ENCODE data around the gene WNT9A. TPM values are rescaled to one million over a fixed set of nuclear protein-coding genes. Genes with fewer than 3 reads are reported as not detected.
A peak's percentile ranks its signal among the peaks of the same experiment; 100 is the strongest.
"Not testable (repeated sequence)": the region's sequence is repeated elsewhere in the genome, so short reads cannot be mapped to it uniquely, and the experiment has no call there.

WNT9A gene
- total RNA-seq, 3 donors from 2014 or later (not counting 1 experiment from before 2014, with no cell fraction given): not detected

GRCh38 chr1:227970076-227970995, 22.6 kb upstream of the WNT9A start:
- H3K9me3 ChIP-seq (ENCODE audit: control insufficient read depth, insufficient read depth, low read length); H3K27me3 ChIP-seq (ENCODE audit: control insufficient read depth, insufficient read depth, low read length); H3K27ac Mint-ChIP-seq; H3K36me3 ChIP-seq (ENCODE audit: control insufficient read depth, insufficient read depth, low read length); H3K4me3 Mint-ChIP-seq; ATAC-seq; H3K27ac ChIP-seq (ENCODE audit: low read length); H3K9me3 Mint-ChIP-seq; H3K4me3 ChIP-seq (ENCODE audit: low read length); H3K36me3 Mint-ChIP-seq; intact Hi-C loops (cut with micrococcal nuclease); H3K4me1 ChIP-seq (ENCODE audit: control insufficient read depth, insufficient read depth, low read length); H3K27me3 Mint-ChIP-seq (ENCODE audit: low read depth in 2 of 2); DNase-seq; H3K4me1 Mint-ChIP-seq: not testable (repeated sequence)
- WGBS (ENCODE audit: insufficient coverage): 93% methylated on average over 36 of the region's 36 CpGs

GRCh38 chr1:227967815-227968214, 20.1 kb upstream of the WNT9A start:
- H3K27me3 Mint-ChIP-seq (ENCODE audit: low read depth in 2 of 2); H3K9me3 ChIP-seq (ENCODE audit: control insufficient read depth, insufficient read depth, low read length); H3K36me3 Mint-ChIP-seq; H3K27ac ChIP-seq (ENCODE audit: low read length); H3K4me3 ChIP-seq (ENCODE audit: low read length); ATAC-seq; H3K4me3 Mint-ChIP-seq; H3K36me3 ChIP-seq (ENCODE audit: control insufficient read depth, insufficient read depth, low read length); intact Hi-C loops (cut with micrococcal nuclease); DNase-seq; H3K9me3 Mint-ChIP-seq; H3K4me1 ChIP-seq (ENCODE audit: control insufficient read depth, insufficient read depth, low read length); H3K27me3 ChIP-seq (ENCODE audit: control insufficient read depth, insufficient read depth, low read length); H3K4me1 Mint-ChIP-seq; H3K27ac Mint-ChIP-seq: not testable (repeated sequence)
- 93% methylated on average over 5 of the region's 5 CpGs for WGBS (ENCODE audit: insufficient coverage)

- 64% methylated on average over 2 of the region's 2 CpGs for WGBS (ENCODE audit: insufficient coverage)
- H3K9me3 ChIP-seq (ENCODE audit: control insufficient read depth, insufficient read depth, low read length); H3K4me3 Mint-ChIP-seq; intact Hi-C loops (cut with micrococcal nuclease); H3K27ac ChIP-seq (ENCODE audit: low read length); H3K4me3 ChIP-seq (ENCODE audit: low read length); H3K4me1 ChIP-seq (ENCODE audit: control insufficient read depth, insufficient read depth, low read length); H3K27ac Mint-ChIP-seq; H3K9me3 Mint-ChIP-seq; H3K36me3 ChIP-seq (ENCODE audit: control insufficient read depth, insufficient read depth, low read length); H3K27me3 ChIP-seq (ENCODE audit: control insufficient read depth, insufficient read depth, low read length); H3K36me3 Mint-ChIP-seq; H3K27me3 Mint-ChIP-seq (ENCODE audit: low read depth in 2 of 2); DNase-seq; ATAC-seq; H3K4me1 Mint-ChIP-seq: not testable (repeated sequence)
Observed at GRCh38 chr1:227966733-227967132, 19.0 kb upstream of the WNT9A start.

GRCh38 chr1:227961651-227962466, 14.1 kb upstream of the WNT9A start:
- no peaks in the 10 kb centered on the region for H3K36me3 Mint-ChIP-seq
- no peaks in the 10 kb centered on the region for H3K9me3 Mint-ChIP-seq
- no peak overlapping the region for H3K4me3 Mint-ChIP-seq
- peaks cover 8 to 15% of the 10 kb centered on the region in 2 donors for H3K27me3 Mint-ChIP-seq (ENCODE audit: low read depth in 2 of 2)
- DNase-seq (peak; percentile 3 to 4), ATAC-seq (peak in 1 of 3 donors; percentile 34)
- H3K27me3 ChIP-seq (ENCODE audit: control insufficient read depth, insufficient read depth, low read length): no peaks in the 10 kb centered on the region
- TF ChIP-seq CTCF (IDR thresholded peaks at IDR 0.05): no peak
- peaks cover 11 to 16% of the 10 kb centered on the region in 2 donors for H3K4me1 Mint-ChIP-seq
- H3K4me3 ChIP-seq (ENCODE audit: low read length): no peak overlapping the region
- 33% methylated on average over 4 of the region's 4 CpGs for WGBS (ENCODE audit: insufficient coverage)
- H3K4me1 ChIP-seq (ENCODE audit: control insufficient read depth, insufficient read depth, low read length): no peaks in the 10 kb centered on the region
- no peaks in the 10 kb centered on the region for H3K9me3 ChIP-seq (ENCODE audit: control insufficient read depth, insufficient read depth, low read length)
- no peak overlapping the region for H3K27ac ChIP-seq (ENCODE audit: low read length)
- intact Hi-C loops (cut with micrococcal nuclease): no loop called here
- no peaks in the 10 kb centered on the region for H3K36me3 ChIP-seq (ENCODE audit: control insufficient read depth, insufficient read depth, low read length)
- H3K27ac Mint-ChIP-seq: peak overlapping the region in 1 of 2 donors; percentile 9

Data from natural killer cell (primary cell).